ENCODE measurements around the gene GATA2.

GATA2 gene

GRCh38 chr3:128504533-128504915 is 11.5 kb upstream of the GATA2 start:
- H3K9me3 ChIP-seq (ENCODE audit: insufficient read depth, low read depth, low read length) = no peaks in the 10 kb centered on the region
- H2AFZ ChIP-seq (ENCODE audit: low read length) = no peak overlapping the region
- no peaks in the 10 kb centered on the region for H4K20me1 ChIP-seq (ENCODE audit: insufficient read depth, low read length, poor library complexity, severe bottlenecking)
- H3K9me2 ChIP-seq (replicated peaks; ENCODE audit: low read depth, low read length) = no peaks in the 10 kb centered on the region
- H3K4me1 ChIP-seq (ENCODE audit: insufficient read depth, low read length, poor library complexity, severe bottlenecking) = no peaks in the 10 kb centered on the region
- H3K79me2 ChIP-seq (ENCODE audit: insufficient read depth, low read length) = no peaks in the 10 kb centered on the region
- H3K9ac ChIP-seq (ENCODE audit: low read depth, low read length, poor library complexity, severe bottlenecking) = no peak overlapping the region
- no peaks in the 10 kb centered on the region for H3F3A ChIP-seq (ENCODE audit: low read depth)
- H3K4me2 ChIP-seq (ENCODE audit: low read depth, low read length, poor library complexity, severe bottlenecking) = no peak overlapping the region
- TF ChIP-seq EZH2phosphoT487 (IDR thresholded peaks at IDR 0.05; ENCODE audit: borderline replicate concordance) = no peak
- TF ChIP-seq CTCF (conservative IDR thresholded peaks at IDR 0.05; ENCODE audit: low read length) = no peak
- H3K4me3 ChIP-seq (ENCODE audit: low read length, poor library complexity, severe bottlenecking) = no peak overlapping the region
- H3K27me3 ChIP-seq (ENCODE audit: insufficient read depth, low read length, poor library complexity, severe bottlenecking) = no peaks in the 10 kb centered on the region
- H3K36me3 ChIP-seq (ENCODE audit: insufficient read depth, low read length) = no peaks in the 10 kb centered on the region

- no peaks in the 10 kb centered on the region for H3K36me3 ChIP-seq (ENCODE audit: insufficient read depth, low read length)
- H3K9me3 ChIP-seq (ENCODE audit: insufficient read depth, low read depth, low read length) = no peaks in the 10 kb centered on the region
- no peaks in the 10 kb centered on the region for H3K9me2 ChIP-seq (replicated peaks; ENCODE audit: low read depth, low read length)
- no peak overlapping the region for H3K4me2 ChIP-seq (ENCODE audit: low read depth, low read length, poor library complexity, severe bottlenecking)
- H3F3A ChIP-seq (ENCODE audit: low read depth) = no peaks in the 10 kb centered on the region
- no peaks in the 10 kb centered on the region for H3K4me1 ChIP-seq (ENCODE audit: insufficient read depth, low read length, poor library complexity, severe bottlenecking)
- no peak for TF ChIP-seq CTCF (conservative IDR thresholded peaks at IDR 0.05; ENCODE audit: low read length)
- TF ChIP-seq EZH2phosphoT487 (IDR thresholded peaks at IDR 0.05; ENCODE audit: borderline replicate concordance) = no peak
- no peaks in the 10 kb centered on the region for H3K79me2 ChIP-seq (ENCODE audit: insufficient read depth, low read length)
- no peak overlapping the region for H3K9ac ChIP-seq (ENCODE audit: low read depth, low read length, poor library complexity, severe bottlenecking)
- H3K27me3 ChIP-seq (ENCODE audit: insufficient read depth, low read length, poor library complexity, severe bottlenecking) = no peaks in the 10 kb centered on the region
- H4K20me1 ChIP-seq (ENCODE audit: insufficient read depth, low read length, poor library complexity, severe bottlenecking) = no peaks in the 10 kb centered on the region
- no peak overlapping the region for H2AFZ ChIP-seq (ENCODE audit: low read length)
- no peak overlapping the region for H3K4me3 ChIP-seq (ENCODE audit: low read length, poor library complexity, severe bottlenecking)
Observed at GRCh38 chr3:128503751-128504532, 10.9 kb upstream of the GATA2 start.

GRCh38 chr3:128503164-128503651 is 10.2 kb upstream of the GATA2 start:
- H3F3A ChIP-seq (ENCODE audit: low read depth) = no peaks in the 10 kb centered on the region
- no peak overlapping the region for H3K4me2 ChIP-seq (ENCODE audit: low read depth, low read length, poor library complexity, severe bottlenecking)
- no peaks in the 10 kb centered on the region for H3K79me2 ChIP-seq (ENCODE audit: insufficient read depth, low read length)
- no peaks in the 10 kb centered on the region for H3K9me3 ChIP-seq (ENCODE audit: insufficient read depth, low read depth, low read length)
- H4K20me1 ChIP-seq (ENCODE audit: insufficient read depth, low read length, poor library complexity, severe bottlenecking) = no peaks in the 10 kb centered on the region
- no peak overlapping the region for H2AFZ ChIP-seq (ENCODE audit: low read length)
- no peak overlapping the region for H3K4me3 ChIP-seq (ENCODE audit: low read length, poor library complexity, severe bottlenecking)
- H3K4me1 ChIP-seq (ENCODE audit: insufficient read depth, low read length, poor library complexity, severe bottlenecking) = peaks cover under 1% of the 10 kb centered on the region
- no peaks in the 10 kb centered on the region for H3K9me2 ChIP-seq (replicated peaks; ENCODE audit: low read depth, low read length)
- H3K27me3 ChIP-seq (ENCODE audit: insufficient read depth, low read length, poor library complexity, severe bottlenecking) = no peaks in the 10 kb centered on the region
- peak; percentile 44 for TF ChIP-seq CTCF (conservative IDR thresholded peaks at IDR 0.05; ENCODE audit: low read length)
- no peak for TF ChIP-seq EZH2phosphoT487 (IDR thresholded peaks at IDR 0.05; ENCODE audit: borderline replicate concordance)
- H3K36me3 ChIP-seq (ENCODE audit: insufficient read depth, low read length) = no peaks in the 10 kb centered on the region
- H3K9ac ChIP-seq (ENCODE audit: low read depth, low read length, poor library complexity, severe bottlenecking) = no peak overlapping the region

All from Loucy (cell line).